ENCODE measurements around the gene ZNF227.

DNA sequence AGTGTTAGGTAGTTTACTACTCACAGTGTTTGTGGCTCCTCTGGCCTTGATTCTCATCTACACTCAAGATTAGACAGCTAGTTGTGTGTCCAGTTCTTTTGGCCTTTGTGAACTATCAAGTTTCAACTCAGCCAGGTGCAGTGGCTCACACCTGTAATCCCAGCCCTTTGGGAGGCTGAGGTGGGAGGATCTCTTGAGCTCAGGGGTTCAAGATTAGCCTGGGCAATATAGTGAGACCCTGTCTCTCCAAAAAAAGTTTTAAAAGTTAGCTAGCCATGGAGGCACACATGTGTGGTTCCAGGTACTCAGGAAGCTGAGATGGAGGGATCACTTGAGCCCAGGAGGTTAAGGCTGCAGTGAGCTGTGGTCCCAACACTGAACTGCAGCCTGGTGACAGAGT, 31.4 kb upstream of the ZNF227 start:
- TF ChIP-seq POLR2A (IDR thresholded peaks at IDR 0.05), result no peak
- TF ChIP-seq, protein P1, sequence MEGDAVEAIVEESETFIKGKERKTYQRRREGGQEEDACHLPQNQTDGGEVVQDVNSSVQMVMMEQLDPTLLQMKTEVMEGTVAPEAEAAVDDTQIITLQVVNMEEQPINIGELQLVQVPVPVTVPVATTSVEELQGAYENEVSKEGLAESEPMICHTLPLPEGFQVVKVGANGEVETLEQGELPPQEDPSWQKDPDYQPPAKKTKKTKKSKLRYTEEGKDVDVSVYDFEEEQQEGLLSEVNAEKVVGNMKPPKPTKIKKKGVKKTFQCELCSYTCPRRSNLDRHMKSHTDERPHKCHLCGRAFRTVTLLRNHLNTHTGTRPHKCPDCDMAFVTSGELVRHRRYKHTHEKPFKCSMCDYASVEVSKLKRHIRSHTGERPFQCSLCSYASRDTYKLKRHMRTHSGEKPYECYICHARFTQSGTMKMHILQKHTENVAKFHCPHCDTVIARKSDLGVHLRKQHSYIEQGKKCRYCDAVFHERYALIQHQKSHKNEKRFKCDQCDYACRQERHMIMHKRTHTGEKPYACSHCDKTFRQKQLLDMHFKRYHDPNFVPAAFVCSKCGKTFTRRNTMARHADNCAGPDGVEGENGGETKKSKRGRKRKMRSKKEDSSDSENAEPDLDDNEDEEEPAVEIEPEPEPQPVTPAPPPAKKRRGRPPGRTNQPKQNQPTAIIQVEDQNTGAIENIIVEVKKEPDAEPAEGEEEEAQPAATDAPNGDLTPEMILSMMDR (IDR thresholded peaks at IDR 0.05), result no peak

Data from esophagus squamous epithelium (tissue), 4 donors.